ENCODE results near the gene RBPJ.
"Not testable (repeated sequence)": the region's sequence is repeated elsewhere in the genome, so short reads cannot be mapped to it uniquely, and the experiment has no call there.

Gene RBPJ

GRCh38 chr4:26385690-26386089 lies 64.9 kb downstream of the RBPJ start:
- no peak overlapping the region for H3K4me3 ChIP-seq (ENCODE audit: insufficient read depth, low read depth, low read length, poor library complexity, severe bottlenecking)
- peaks cover 16% of the 10 kb centered on the region for H3K36me3 ChIP-seq (ENCODE audit: control insufficient read depth, insufficient read depth, low read length)
- H3K27ac ChIP-seq (ENCODE audit: insufficient read depth, low read length, poor library complexity, severe bottlenecking) = no peak overlapping the region
- DNase-seq = no peak
- H3K4me1 ChIP-seq (ENCODE audit: control insufficient read depth, insufficient read depth, low read length, poor library complexity, severe bottlenecking) = no peaks in the 10 kb centered on the region
- no peaks in the 10 kb centered on the region for H3K27me3 ChIP-seq (replicated peaks; ENCODE audit: control insufficient read depth, insufficient read depth, low read length, poor library complexity, severe bottlenecking)
- H3K9me3 ChIP-seq (ENCODE audit: control insufficient read depth, low read length) = no peaks in the 10 kb centered on the region

GRCh38 chr4:26386386-26386785 lies 65.6 kb downstream of the RBPJ start:
- no peaks in the 10 kb centered on the region for H3K9me3 ChIP-seq (ENCODE audit: control insufficient read depth, low read length)
- no peak overlapping the region for H3K27ac ChIP-seq (ENCODE audit: insufficient read depth, low read length, poor library complexity, severe bottlenecking)
- DNase-seq = no peak
- H3K4me3 ChIP-seq (ENCODE audit: insufficient read depth, low read depth, low read length, poor library complexity, severe bottlenecking) = no peak overlapping the region
- H3K36me3 ChIP-seq (ENCODE audit: control insufficient read depth, insufficient read depth, low read length) = peaks cover 16% of the 10 kb centered on the region
- no peaks in the 10 kb centered on the region for H3K27me3 ChIP-seq (replicated peaks; ENCODE audit: control insufficient read depth, insufficient read depth, low read length, poor library complexity, severe bottlenecking)
- no peaks in the 10 kb centered on the region for H3K4me1 ChIP-seq (ENCODE audit: control insufficient read depth, insufficient read depth, low read length, poor library complexity, severe bottlenecking)

- Histone ChIP-seq H3K4me1 (ENCODE audit: control insufficient read depth, insufficient read depth, low read length, poor library complexity, severe bottlenecking) (no peaks in the 10 kb centered on the region), H3K27me3 (replicated peaks; ENCODE audit: control insufficient read depth, insufficient read depth, low read length, poor library complexity, severe bottlenecking) (no peaks in the 10 kb centered on the region), H3K4me3 (ENCODE audit: insufficient read depth, low read depth, low read length, poor library complexity, severe bottlenecking) (no peak overlapping the region), H3K27ac (ENCODE audit: insufficient read depth, low read length, poor library complexity, severe bottlenecking) (no peak overlapping the region), H3K9me3 (ENCODE audit: control insufficient read depth, low read length) (no peaks in the 10 kb centered on the region), H3K36me3 (ENCODE audit: control insufficient read depth, insufficient read depth, low read length) (peaks cover 19% of the 10 kb centered on the region)
- DNase-seq = no peak
Observed at GRCh38 chr4:26388671-26389070, 67.9 kb downstream of the RBPJ start.

- DNase-seq = no peak
- Histone ChIP-seq H3K4me1 (ENCODE audit: control insufficient read depth, insufficient read depth, low read length, poor library complexity, severe bottlenecking) (no peaks in the 10 kb centered on the region), H3K27me3 (replicated peaks; ENCODE audit: control insufficient read depth, insufficient read depth, low read length, poor library complexity, severe bottlenecking) (no peaks in the 10 kb centered on the region), H3K27ac (ENCODE audit: insufficient read depth, low read length, poor library complexity, severe bottlenecking) (no peak overlapping the region), H3K4me3 (ENCODE audit: insufficient read depth, low read depth, low read length, poor library complexity, severe bottlenecking) (no peak overlapping the region), H3K36me3 (ENCODE audit: control insufficient read depth, insufficient read depth, low read length) (peaks cover 3% of the 10 kb centered on the region), H3K9me3 (ENCODE audit: control insufficient read depth, low read length) (no peaks in the 10 kb centered on the region)
Observed at GRCh38 chr4:26397086-26397485, 76.3 kb downstream of the RBPJ start.

GRCh38 chr4:26400132-26400531 lies 79.3 kb downstream of the RBPJ start:
- no peak overlapping the region for H3K4me3 ChIP-seq (ENCODE audit: insufficient read depth, low read depth, low read length, poor library complexity, severe bottlenecking)
- no peak overlapping the region for H3K27ac ChIP-seq (ENCODE audit: insufficient read depth, low read length, poor library complexity, severe bottlenecking)
- no peaks in the 10 kb centered on the region for H3K4me1 ChIP-seq (ENCODE audit: control insufficient read depth, insufficient read depth, low read length, poor library complexity, severe bottlenecking)
- H3K36me3 ChIP-seq (ENCODE audit: control insufficient read depth, insufficient read depth, low read length) = no peaks in the 10 kb centered on the region
- no peaks in the 10 kb centered on the region for H3K27me3 ChIP-seq (replicated peaks; ENCODE audit: control insufficient read depth, insufficient read depth, low read length, poor library complexity, severe bottlenecking)
- no peaks in the 10 kb centered on the region for H3K9me3 ChIP-seq (ENCODE audit: control insufficient read depth, low read length)
- DNase-seq = no peak

GRCh38 chr4:26402017-26402416 lies 81.2 kb downstream of the RBPJ start:
- DNase-seq; H3K27ac ChIP-seq (ENCODE audit: insufficient read depth, low read length, poor library complexity, severe bottlenecking); H3K4me3 ChIP-seq (ENCODE audit: insufficient read depth, low read depth, low read length, poor library complexity, severe bottlenecking); H3K4me1 ChIP-seq (ENCODE audit: control insufficient read depth, insufficient read depth, low read length, poor library complexity, severe bottlenecking); H3K9me3 ChIP-seq (ENCODE audit: control insufficient read depth, low read length); H3K27me3 ChIP-seq (replicated peaks; ENCODE audit: control insufficient read depth, insufficient read depth, low read length, poor library complexity, severe bottlenecking): not testable (repeated sequence)
- peaks cover 11% of the 10 kb centered on the region for H3K36me3 ChIP-seq (ENCODE audit: control insufficient read depth, insufficient read depth, low read length)

- Histone ChIP-seq H3K36me3 (ENCODE audit: control insufficient read depth, insufficient read depth, low read length) (peaks cover 12% of the 10 kb centered on the region), H3K27me3 (replicated peaks; ENCODE audit: control insufficient read depth, insufficient read depth, low read length, poor library complexity, severe bottlenecking) (no peaks in the 10 kb centered on the region), H3K27ac (ENCODE audit: insufficient read depth, low read length, poor library complexity, severe bottlenecking) (no peak overlapping the region), H3K4me1 (ENCODE audit: control insufficient read depth, insufficient read depth, low read length, poor library complexity, severe bottlenecking) (no peaks in the 10 kb centered on the region), H3K9me3 (ENCODE audit: control insufficient read depth, low read length) (no peaks in the 10 kb centered on the region), H3K4me3 (ENCODE audit: insufficient read depth, low read depth, low read length, poor library complexity, severe bottlenecking) (no peak overlapping the region)
- no peak for DNase-seq
Observed at GRCh38 chr4:26402458-26402857, 81.6 kb downstream of the RBPJ start.

- Histone ChIP-seq H3K9me3 (ENCODE audit: control insufficient read depth, low read length) (no peaks in the 10 kb centered on the region), H3K36me3 (ENCODE audit: control insufficient read depth, insufficient read depth, low read length) (peaks cover 12% of the 10 kb centered on the region), H3K4me3 (ENCODE audit: insufficient read depth, low read depth, low read length, poor library complexity, severe bottlenecking) (no peak overlapping the region), H3K4me1 (ENCODE audit: control insufficient read depth, insufficient read depth, low read length, poor library complexity, severe bottlenecking) (no peaks in the 10 kb centered on the region), H3K27me3 (replicated peaks; ENCODE audit: control insufficient read depth, insufficient read depth, low read length, poor library complexity, severe bottlenecking) (no peaks in the 10 kb centered on the region), H3K27ac (ENCODE audit: insufficient read depth, low read length, poor library complexity, severe bottlenecking) (no peak overlapping the region)
- no peak for DNase-seq
Observed at GRCh38 chr4:26404743-26405206, 84.0 kb downstream of the RBPJ start.

GRCh38 chr4:26406346-26406975 lies 85.6 kb downstream of the RBPJ start:
- no peak overlapping the region for H3K4me3 ChIP-seq (ENCODE audit: insufficient read depth, low read depth, low read length, poor library complexity, severe bottlenecking)
- H3K36me3 ChIP-seq (ENCODE audit: control insufficient read depth, insufficient read depth, low read length) = peaks cover 12% of the 10 kb centered on the region
- no peaks in the 10 kb centered on the region for H3K9me3 ChIP-seq (ENCODE audit: control insufficient read depth, low read length)

GRCh38 chr4:26407476-26407875 lies 86.7 kb downstream of the RBPJ start:
- no peaks in the 10 kb centered on the region for H3K9me3 ChIP-seq (ENCODE audit: control insufficient read depth, low read length)
- H3K27ac ChIP-seq (ENCODE audit: insufficient read depth, low read length, poor library complexity, severe bottlenecking) = no peak overlapping the region
- no peaks in the 10 kb centered on the region for H3K27me3 ChIP-seq (replicated peaks; ENCODE audit: control insufficient read depth, insufficient read depth, low read length, poor library complexity, severe bottlenecking)
- DNase-seq = no peak
- peaks cover 12% of the 10 kb centered on the region for H3K36me3 ChIP-seq (ENCODE audit: control insufficient read depth, insufficient read depth, low read length)
- H3K4me3 ChIP-seq (ENCODE audit: insufficient read depth, low read depth, low read length, poor library complexity, severe bottlenecking) = no peak overlapping the region
- no peaks in the 10 kb centered on the region for H3K4me1 ChIP-seq (ENCODE audit: control insufficient read depth, insufficient read depth, low read length, poor library complexity, severe bottlenecking)

More at GRCh38 chr4:26406346-26406975, 85.6 kb downstream of the RBPJ start:
- H3K27ac ChIP-seq (ENCODE audit: insufficient read depth, low read length, poor library complexity, severe bottlenecking) = no peak overlapping the region
- H3K4me1 ChIP-seq (ENCODE audit: control insufficient read depth, insufficient read depth, low read length, poor library complexity, severe bottlenecking) = no peaks in the 10 kb centered on the region
- no peaks in the 10 kb centered on the region for H3K27me3 ChIP-seq (replicated peaks; ENCODE audit: control insufficient read depth, insufficient read depth, low read length, poor library complexity, severe bottlenecking)
- no peak for DNase-seq
